ENCODE measurements around the gene NAA16. TPM values are rescaled to one million over a fixed set of nuclear protein-coding genes. Genes with fewer than 3 reads are reported as not detected.

NAA16 gene
- total and polyA plus RNA-seq, 5 donors = 6.3 to 14.2 (median 13.3) TPM

- DNase-seq = no peak
- WGBS = 61% methylated on average over 5 of the region's 5 CpGs
- no peak for ATAC-seq
- Histone ChIP-seq H3K27me3 (ENCODE audit: control insufficient read depth, insufficient read depth) (no peaks in the 10 kb centered on the region), H3K9me3 (ENCODE audit: control insufficient read depth, low read length) (no peaks in the 10 kb centered on the region), H3K4me3 (ENCODE audit: low read length) (no peak overlapping the region), H3K4me1 (ENCODE audit: control insufficient read depth, insufficient read depth, low read length) (no peaks in the 10 kb centered on the region), H3K27ac (ENCODE audit: low read length) (no peak overlapping the region)
- intact Hi-C loops (cut with DNase I) = no loop called here
Measured at GRCh38 chr13:41361491-41361890, 50.4 kb downstream of the NAA16 start.

DNA sequence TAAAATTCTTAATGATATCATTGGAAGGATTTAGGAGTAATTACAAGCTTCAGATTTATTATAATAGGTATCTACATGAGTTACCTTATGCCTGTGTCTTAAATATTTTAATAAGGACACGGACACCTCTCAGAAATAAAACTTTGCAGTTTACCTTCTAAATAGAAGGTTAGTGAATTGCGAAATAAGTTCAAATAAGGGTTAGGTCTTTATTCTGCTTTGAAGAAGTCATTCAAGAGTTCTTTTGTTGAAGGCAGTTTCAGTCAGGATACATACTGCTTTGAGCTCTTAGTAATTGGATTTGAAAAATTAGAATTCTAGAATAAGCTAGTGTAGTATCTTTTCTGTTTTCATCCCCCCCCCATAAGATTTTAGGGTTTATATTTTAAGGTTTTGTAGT is 53.0 kb downstream of the NAA16 start:
- Histone ChIP-seq H3K27me3 (ENCODE audit: control insufficient read depth, insufficient read depth) (no peaks in the 10 kb centered on the region), H3K27ac (ENCODE audit: low read length) (no peak overlapping the region), H3K4me3 (ENCODE audit: low read length) (no peak overlapping the region), H3K4me1 (ENCODE audit: control insufficient read depth, insufficient read depth, low read length) (no peaks in the 10 kb centered on the region), H3K9me3 (ENCODE audit: control insufficient read depth, low read length) (no peaks in the 10 kb centered on the region)
- intact Hi-C loops (cut with DNase I) = no loop called here
- DNase-seq = no peak
- ATAC-seq = no peak
- WGBS = 94% methylated on average over 2 of the region's 2 CpGs

- DNase-seq = no peak
- 98% methylated on average over 2 of the region's 2 CpGs for WGBS
- intact Hi-C loops (cut with DNase I) = no loop called here
- Histone ChIP-seq H3K4me1 (ENCODE audit: control insufficient read depth, insufficient read depth, low read length) (no peaks in the 10 kb centered on the region), H3K27me3 (ENCODE audit: control insufficient read depth, insufficient read depth) (no peaks in the 10 kb centered on the region), H3K27ac (ENCODE audit: low read length) (no peak overlapping the region), H3K4me3 (ENCODE audit: low read length) (no peak overlapping the region), H3K9me3 (ENCODE audit: control insufficient read depth, low read length) (no peaks in the 10 kb centered on the region)
- ATAC-seq = no peak
Measured at GRCh38 chr13:41365631-41366030, 54.6 kb downstream of the NAA16 start.

DNA sequence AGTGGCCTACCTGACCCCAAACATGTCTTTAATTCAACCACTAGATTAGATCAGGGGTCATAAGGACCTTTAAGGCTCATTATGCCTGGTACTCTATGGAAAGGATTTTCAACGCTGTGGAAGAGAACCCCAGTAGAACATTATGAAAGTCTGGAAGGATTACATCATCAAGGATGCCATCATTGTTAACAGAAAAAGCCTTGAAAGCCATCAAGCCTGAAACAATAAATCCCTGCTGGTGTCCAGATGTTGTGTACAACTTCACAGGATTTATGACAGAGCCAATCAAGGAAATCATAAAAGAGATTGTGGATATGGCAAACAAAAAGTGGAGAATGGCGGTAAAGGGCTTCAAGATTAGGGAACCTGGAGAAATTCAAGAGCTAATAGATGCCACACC is 59.7 kb downstream of the NAA16 start:
- intact Hi-C loops (cut with DNase I) = no loop called here
- DNase-seq = no peak
- Histone ChIP-seq H3K27ac (ENCODE audit: low read length) (no peak overlapping the region), H3K27me3 (ENCODE audit: control insufficient read depth, insufficient read depth) (no peaks in the 10 kb centered on the region), H3K4me3 (ENCODE audit: low read length) (no peak overlapping the region), H3K9me3 (ENCODE audit: control insufficient read depth, low read length) (no peaks in the 10 kb centered on the region), H3K4me1 (ENCODE audit: control insufficient read depth, insufficient read depth, low read length) (no peaks in the 10 kb centered on the region)
- 87% methylated on average over 2 of the region's 2 CpGs for WGBS
- no peak for ATAC-seq

DNA sequence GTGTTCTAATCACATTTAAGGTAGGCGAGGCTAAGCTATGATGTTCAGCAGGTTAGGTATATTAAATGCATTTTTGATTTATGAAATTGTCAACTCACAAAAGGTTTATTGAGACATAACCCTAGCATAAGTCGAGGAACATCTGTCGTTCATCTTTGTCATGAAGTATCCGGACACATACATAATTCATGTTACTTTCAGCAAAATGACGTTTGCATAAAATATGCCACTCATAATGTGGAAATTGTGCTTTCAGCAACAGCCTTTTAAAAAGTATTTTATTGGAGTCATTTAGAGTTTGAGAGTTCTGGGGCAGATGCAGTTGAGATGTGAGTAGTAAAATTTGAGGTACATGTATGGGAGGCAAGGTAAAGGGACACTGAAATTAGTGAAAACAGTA is 66.4 kb downstream of the NAA16 start:
- DNase-seq = no peak
- Histone ChIP-seq H3K4me1 (ENCODE audit: control insufficient read depth, insufficient read depth, low read length) (no peaks in the 10 kb centered on the region), H3K4me3 (ENCODE audit: low read length) (no peak overlapping the region), H3K27me3 (ENCODE audit: control insufficient read depth, insufficient read depth) (no peaks in the 10 kb centered on the region), H3K27ac (ENCODE audit: low read length) (no peak overlapping the region), H3K9me3 (ENCODE audit: control insufficient read depth, low read length) (no peaks in the 10 kb centered on the region)
- no peak for ATAC-seq
- intact Hi-C loops (cut with DNase I) = no loop called here
- 94% methylated on average over 5 of the region's 5 CpGs for WGBS

DNA sequence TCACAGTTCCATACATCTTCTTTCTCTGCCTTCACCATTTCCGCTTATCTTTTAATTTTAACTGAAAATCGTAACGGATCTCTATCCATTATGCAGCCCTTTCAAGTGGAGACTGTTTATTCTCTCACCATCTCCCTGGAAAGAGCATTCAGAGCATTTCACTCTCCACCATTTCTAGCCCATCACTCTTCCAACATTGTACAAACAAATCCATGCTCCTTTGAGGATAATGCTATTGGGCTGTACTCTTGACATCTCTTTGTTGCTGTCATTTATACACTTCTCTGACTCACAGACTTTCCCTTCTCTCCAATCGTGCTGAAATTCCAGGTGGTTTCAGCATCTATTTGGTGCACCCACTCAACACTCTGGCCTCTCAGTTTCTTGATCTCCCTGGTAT is 71.4 kb downstream of the NAA16 start:
- no peaks in the 10 kb centered on the region for H3K9me3 ChIP-seq (ENCODE audit: control insufficient read depth, low read length)
- intact Hi-C loops (cut with DNase I) = no loop called here
- H3K4me3 ChIP-seq (ENCODE audit: low read length) = no peak overlapping the region
- H3K27me3 ChIP-seq (ENCODE audit: control insufficient read depth, insufficient read depth) = no peaks in the 10 kb centered on the region
- H3K27ac ChIP-seq (ENCODE audit: low read length) = no peak overlapping the region
- WGBS = 78% methylated on average over 4 of the region's 4 CpGs
- DNase-seq (no peak), ATAC-seq (no peak)
- no peaks in the 10 kb centered on the region for H3K4me1 ChIP-seq (ENCODE audit: control insufficient read depth, insufficient read depth, low read length)

- intact Hi-C loops (cut with DNase I) = no loop called here
- H3K4me3 ChIP-seq (ENCODE audit: low read length) = no peak overlapping the region
- no peak for DNase-seq
- no peaks in the 10 kb centered on the region for H3K4me1 ChIP-seq (ENCODE audit: control insufficient read depth, insufficient read depth, low read length)
- WGBS = 37% methylated on average over 3 of the region's 3 CpGs
- ATAC-seq = no peak
- H3K27ac ChIP-seq (ENCODE audit: low read length) = no peak overlapping the region
- no peaks in the 10 kb centered on the region for H3K27me3 ChIP-seq (ENCODE audit: control insufficient read depth, insufficient read depth)
- no peaks in the 10 kb centered on the region for H3K9me3 ChIP-seq (ENCODE audit: control insufficient read depth, low read length)
Measured at GRCh38 chr13:41383386-41383785, 72.3 kb downstream of the NAA16 start.

DNA sequence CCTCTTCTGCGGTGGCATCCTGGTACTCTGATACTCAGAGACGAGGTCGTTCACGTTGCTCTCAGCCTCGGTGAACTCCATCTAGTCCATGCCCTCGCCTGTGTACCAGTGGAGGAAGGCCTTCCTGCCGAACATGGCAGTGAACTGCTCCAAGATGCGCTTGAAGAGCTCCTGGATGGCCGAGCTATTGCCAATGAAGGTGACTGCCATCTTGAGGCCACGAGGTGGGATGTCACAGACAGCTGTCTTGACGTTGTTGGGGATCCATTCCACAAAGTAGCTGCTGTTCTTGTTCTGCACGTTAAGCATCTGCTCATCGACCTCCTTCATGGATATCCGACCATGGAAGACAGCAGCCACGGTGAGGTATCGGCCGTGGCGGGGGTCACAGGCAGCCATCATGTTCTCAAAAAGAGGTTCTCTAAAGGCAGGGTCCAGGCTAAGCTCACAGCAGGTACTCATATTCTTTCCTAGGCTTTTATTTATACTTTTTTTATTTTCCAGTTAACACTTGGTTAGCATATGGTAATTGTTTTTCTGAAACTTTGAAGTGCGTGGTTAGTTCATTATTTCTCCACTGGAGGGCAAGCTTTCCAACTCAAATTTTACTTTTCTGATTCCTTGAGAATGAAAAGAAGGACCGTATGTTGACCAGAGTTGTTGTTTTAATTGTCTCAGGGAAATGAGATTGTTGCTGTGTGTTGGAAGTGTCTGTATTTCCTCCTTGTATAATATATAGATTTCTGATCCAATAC is 73.9 kb downstream of the NAA16 start:
- Histone ChIP-seq H3K27ac (ENCODE audit: low read length) (no peak overlapping the region), H3K27me3 (ENCODE audit: control insufficient read depth, insufficient read depth) (no peaks in the 10 kb centered on the region), H3K4me1 (ENCODE audit: control insufficient read depth, insufficient read depth, low read length) (no peaks in the 10 kb centered on the region), H3K4me3 (ENCODE audit: low read length) (no peak overlapping the region), H3K9me3 (ENCODE audit: control insufficient read depth, low read length) (no peaks in the 10 kb centered on the region)
- ATAC-seq = no peak
- 90% methylated on average over 20 of the region's 20 CpGs for WGBS
- intact Hi-C loops (cut with DNase I) = no loop called here
- no peak for DNase-seq

GRCh38 chr13:41386211-41386610 is 75.1 kb downstream of the NAA16 start:
- Histone ChIP-seq H3K9me3 (ENCODE audit: control insufficient read depth, low read length) (no peaks in the 10 kb centered on the region), H3K27ac (ENCODE audit: low read length) (no peak overlapping the region), H3K4me3 (ENCODE audit: low read length) (no peak overlapping the region), H3K4me1 (ENCODE audit: control insufficient read depth, insufficient read depth, low read length) (no peaks in the 10 kb centered on the region), H3K27me3 (ENCODE audit: control insufficient read depth, insufficient read depth) (no peaks in the 10 kb centered on the region)
- 73% methylated on average over 6 of the region's 6 CpGs for WGBS
- DNase-seq (no peak), ATAC-seq (no peak)
- intact Hi-C loops (cut with DNase I) = no loop called here

DNA sequence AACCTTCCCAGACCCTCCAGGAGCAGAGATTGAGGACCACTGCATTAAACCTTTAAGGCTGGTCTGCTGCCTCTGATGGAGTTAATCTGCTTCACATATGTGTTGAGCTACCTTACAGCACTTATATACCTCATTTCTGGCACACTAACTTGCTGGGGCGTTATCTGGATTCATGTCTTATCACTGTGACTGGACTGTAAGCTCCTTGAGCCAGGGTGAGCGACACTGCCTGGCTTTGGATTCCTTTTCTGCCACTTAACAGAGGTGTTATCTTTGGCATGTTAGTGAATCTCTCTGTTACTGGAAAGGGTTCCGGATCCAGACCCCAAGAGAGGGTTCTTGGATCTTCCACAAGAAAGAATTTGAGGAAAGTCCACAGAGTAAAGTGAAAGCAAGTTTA is 76.5 kb downstream of the NAA16 start:
- H3K27ac ChIP-seq (ENCODE audit: low read length) = no peak overlapping the region
- DNase-seq (no peak), ATAC-seq (peak in 1 of 2 donors; percentile 50)
- intact Hi-C loops (cut with DNase I) = no loop called here
- H3K9me3 ChIP-seq (ENCODE audit: control insufficient read depth, low read length) = no peaks in the 10 kb centered on the region
- WGBS = 36% methylated on average over 3 of the region's 3 CpGs
- no peaks in the 10 kb centered on the region for H3K27me3 ChIP-seq (ENCODE audit: control insufficient read depth, insufficient read depth)
- no peaks in the 10 kb centered on the region for H3K4me1 ChIP-seq (ENCODE audit: control insufficient read depth, insufficient read depth, low read length)
- no peak overlapping the region for H3K4me3 ChIP-seq (ENCODE audit: low read length)

DNA sequence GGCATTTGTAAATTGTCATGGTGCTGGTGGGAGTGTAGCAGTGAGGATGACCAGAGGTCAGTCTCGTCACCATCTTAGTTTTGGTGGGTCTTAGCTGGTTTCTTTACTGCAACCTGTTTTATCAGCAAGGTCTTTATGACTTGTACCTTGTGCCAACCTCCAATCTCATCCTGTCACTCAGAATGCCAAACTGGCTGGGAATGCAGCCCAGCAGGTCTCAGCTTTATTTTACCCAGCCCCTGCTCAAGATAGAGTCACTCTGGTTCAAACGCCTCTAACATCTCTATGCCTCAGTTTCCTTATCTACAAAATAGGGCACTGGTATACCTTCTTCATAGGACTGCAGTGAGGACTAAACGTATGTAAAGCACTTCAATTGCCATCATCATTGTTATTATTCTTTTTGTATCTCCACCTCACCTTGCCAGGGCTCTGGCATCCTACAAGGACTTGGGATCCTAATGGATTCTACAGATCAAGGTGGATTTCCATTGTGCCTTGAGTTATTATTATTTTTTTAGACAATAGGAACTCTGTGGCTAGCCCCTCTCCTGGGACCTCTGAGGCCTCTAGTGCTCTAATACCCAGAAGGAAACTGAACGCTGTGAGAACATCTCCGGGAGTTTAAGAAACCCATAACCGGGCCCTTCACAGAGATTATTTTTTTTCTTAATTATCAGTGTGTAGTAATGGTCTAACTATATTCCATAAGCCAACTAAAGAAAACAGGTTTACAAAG is 77.2 kb downstream of the NAA16 start:
- H3K27ac ChIP-seq (ENCODE audit: low read length) = no peak overlapping the region
- DNase-seq (no peak), ATAC-seq (no peak)
- H3K4me1 ChIP-seq (ENCODE audit: control insufficient read depth, insufficient read depth, low read length) = no peaks in the 10 kb centered on the region
- no peaks in the 10 kb centered on the region for H3K27me3 ChIP-seq (ENCODE audit: control insufficient read depth, insufficient read depth)
- intact Hi-C loops (cut with DNase I) = no loop called here
- no peaks in the 10 kb centered on the region for H3K9me3 ChIP-seq (ENCODE audit: control insufficient read depth, low read length)
- 66% methylated on average over 6 of the region's 6 CpGs for WGBS
- no peak overlapping the region for H3K4me3 ChIP-seq (ENCODE audit: low read length)
